Pons (tissue), 1 donor: Measurements from ENCODE around the gene LAMB1.
A peak's percentile ranks its signal among the peaks of the same experiment; 100 is the strongest.
"Not testable (repeated sequence)": the region's sequence is repeated elsewhere in the genome, so short reads cannot be mapped to it uniquely, and the experiment has no call there.

Experiments
- DNase-seq: peaks from one replicate; pipeline ENCODE4 v3.0.0-alpha.2; 2016; ENCODE audit warnings: low spot score

Gene LAMB1

GRCh38 chr7:107971613-107972012 is 31.3 kb downstream of the LAMB1 start:
- no peak for DNase-seq

GRCh38 chr7:107971100-107971499 is 31.9 kb downstream of the LAMB1 start:
- DNase-seq, result no peak

- no peak for DNase-seq
Measured at GRCh38 chr7:107969856-107970255, 33.1 kb downstream of the LAMB1 start.

GRCh38 chr7:107968449-107968848 is 34.5 kb downstream of the LAMB1 start:
- DNase-seq, result no peak

- no peak for DNase-seq
Measured at GRCh38 chr7:107967420-107967819, 35.5 kb downstream of the LAMB1 start.

GRCh38 chr7:107966711-107967110 is 36.2 kb downstream of the LAMB1 start:
- peak; percentile 53 for DNase-seq

- DNase-seq, result no peak
Measured at GRCh38 chr7:107964510-107964909, 38.5 kb downstream of the LAMB1 start.

GRCh38 chr7:107962817-107963216 is 40.1 kb downstream of the LAMB1 start:
- DNase-seq, result no peak

GRCh38 chr7:107961405-107961804 is 41.6 kb downstream of the LAMB1 start:
- no peak for DNase-seq

- DNase-seq, result no peak
Measured at GRCh38 chr7:107960272-107960671, 42.7 kb downstream of the LAMB1 start.

GRCh38 chr7:107959527-107959898 is 43.4 kb downstream of the LAMB1 start:
- no peak for DNase-seq

- no peak for DNase-seq
Measured at GRCh38 chr7:107958764-107959526, 44.0 kb downstream of the LAMB1 start.

GRCh38 chr7:107957436-107957835 is 45.5 kb downstream of the LAMB1 start:
- DNase-seq, result no peak

- not testable (repeated sequence) for DNase-seq
Measured at GRCh38 chr7:107956950-107957349, 46.0 kb downstream of the LAMB1 start.

- DNase-seq, result no peak
Measured at GRCh38 chr7:107955394-107955793, 47.6 kb downstream of the LAMB1 start.

- DNase-seq, result no peak
Measured at GRCh38 chr7:107953924-107954303, 49.0 kb downstream of the LAMB1 start.

GRCh38 chr7:107953265-107953923 is 49.6 kb downstream of the LAMB1 start:
- DNase-seq, result no peak

GRCh38 chr7:107951896-107952295 is 51.1 kb downstream of the LAMB1 start:
- DNase-seq, result no peak

GRCh38 chr7:107951172-107951787 is 51.7 kb downstream of the LAMB1 start:
- DNase-seq, result no peak

GRCh38 chr7:107949443-107949935 is 53.5 kb downstream of the LAMB1 start:
- no peak for DNase-seq

GRCh38 chr7:107948645-107949442 is 54.1 kb downstream of the LAMB1 start:
- no peak for DNase-seq

GRCh38 chr7:107946881-107947280 is 56.1 kb downstream of the LAMB1 start:
- DNase-seq, result peak; percentile 37
